ENCODE data around the gene LTB4R. TPM values are rescaled to one million over a fixed set of nuclear protein-coding genes. Genes with fewer than 3 reads are reported as not detected.

LTB4R gene
- total RNA-seq, 2 donors from 2014 or later = 1.9 to 3.0 TPM

GRCh38 chr14:24361326-24361725 lies 50.0 kb downstream of the LTB4R start:
- no peaks in the 10 kb centered on the region for H3K9me3 ChIP-seq
- DNase-seq (ENCODE audit: low spot score) = no peak
- H3K27me3 ChIP-seq = no peaks in the 10 kb centered on the region
- H3K27ac ChIP-seq = no peak overlapping the region
- no peak overlapping the region for H3K4me3 ChIP-seq
- H3K36me3 ChIP-seq = no peaks in the 10 kb centered on the region
- peaks cover 0 to 12% of the 10 kb centered on the region in 2 donors for H3K4me1 ChIP-seq
- TF ChIP-seq, protein P1, sequence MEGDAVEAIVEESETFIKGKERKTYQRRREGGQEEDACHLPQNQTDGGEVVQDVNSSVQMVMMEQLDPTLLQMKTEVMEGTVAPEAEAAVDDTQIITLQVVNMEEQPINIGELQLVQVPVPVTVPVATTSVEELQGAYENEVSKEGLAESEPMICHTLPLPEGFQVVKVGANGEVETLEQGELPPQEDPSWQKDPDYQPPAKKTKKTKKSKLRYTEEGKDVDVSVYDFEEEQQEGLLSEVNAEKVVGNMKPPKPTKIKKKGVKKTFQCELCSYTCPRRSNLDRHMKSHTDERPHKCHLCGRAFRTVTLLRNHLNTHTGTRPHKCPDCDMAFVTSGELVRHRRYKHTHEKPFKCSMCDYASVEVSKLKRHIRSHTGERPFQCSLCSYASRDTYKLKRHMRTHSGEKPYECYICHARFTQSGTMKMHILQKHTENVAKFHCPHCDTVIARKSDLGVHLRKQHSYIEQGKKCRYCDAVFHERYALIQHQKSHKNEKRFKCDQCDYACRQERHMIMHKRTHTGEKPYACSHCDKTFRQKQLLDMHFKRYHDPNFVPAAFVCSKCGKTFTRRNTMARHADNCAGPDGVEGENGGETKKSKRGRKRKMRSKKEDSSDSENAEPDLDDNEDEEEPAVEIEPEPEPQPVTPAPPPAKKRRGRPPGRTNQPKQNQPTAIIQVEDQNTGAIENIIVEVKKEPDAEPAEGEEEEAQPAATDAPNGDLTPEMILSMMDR (IDR thresholded peaks at IDR 0.05) = no peak

DNA sequence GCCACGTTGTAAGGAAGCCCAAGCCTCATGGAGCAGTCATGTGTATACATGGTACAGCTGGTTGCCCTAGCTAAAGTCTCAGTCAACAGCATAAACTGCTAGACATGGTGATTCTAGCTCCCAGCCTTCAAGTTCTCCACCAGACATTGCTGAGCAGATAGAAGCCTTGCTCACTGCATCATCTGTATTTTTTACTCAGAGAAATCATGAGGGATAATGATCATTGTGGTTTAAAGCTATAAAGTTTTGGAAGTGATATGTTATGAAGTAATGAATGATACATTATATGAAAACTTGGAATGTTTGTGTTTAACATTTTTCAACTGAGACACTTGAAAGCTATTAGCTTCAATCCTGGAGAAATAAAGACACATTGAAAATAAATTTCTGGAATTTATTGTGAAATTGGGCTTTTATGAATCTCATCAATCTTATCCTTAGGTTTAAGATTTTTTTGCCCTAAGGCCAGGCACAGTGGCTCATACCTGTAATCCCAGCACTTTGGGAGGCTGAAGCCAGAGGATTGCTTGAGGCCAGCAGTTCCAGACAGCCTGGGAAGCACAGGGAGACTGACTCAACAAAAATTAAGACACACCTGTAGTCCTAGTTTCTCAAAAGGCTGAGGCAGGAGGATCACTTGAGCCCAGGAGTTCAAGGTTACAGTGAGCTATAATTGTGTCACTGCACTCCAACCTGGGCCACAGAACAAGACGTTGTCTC lies 51.1 kb downstream of the LTB4R start:
- DNase-seq (ENCODE audit: low spot score) = no peak
- Histone ChIP-seq H3K27ac (no peak overlapping the region), H3K9me3 (no peaks in the 10 kb centered on the region), H3K36me3 (no peaks in the 10 kb centered on the region), H3K4me1 (peaks cover 0 to 18% of the 10 kb centered on the region in 2 donors), H3K27me3 (no peaks in the 10 kb centered on the region), H3K4me3 (no peak overlapping the region)
- TF ChIP-seq, protein P1 (IDR thresholded peaks at IDR 0.05) = no peak

- TF ChIP-seq, protein P1 (IDR thresholded peaks at IDR 0.05) = no peak
- Histone ChIP-seq H3K27ac (no peak overlapping the region), H3K9me3 (no peaks in the 10 kb centered on the region), H3K4me3 (no peak overlapping the region), H3K36me3 (no peaks in the 10 kb centered on the region), H3K4me1 (peaks cover 0 to 26% of the 10 kb centered on the region in 2 donors), H3K27me3 (peaks cover 0 to 3% of the 10 kb centered on the region in 2 donors)
- no peak for DNase-seq (ENCODE audit: low spot score)
Measured at GRCh38 chr14:24363401-24363800, 52.1 kb downstream of the LTB4R start.

DNA sequence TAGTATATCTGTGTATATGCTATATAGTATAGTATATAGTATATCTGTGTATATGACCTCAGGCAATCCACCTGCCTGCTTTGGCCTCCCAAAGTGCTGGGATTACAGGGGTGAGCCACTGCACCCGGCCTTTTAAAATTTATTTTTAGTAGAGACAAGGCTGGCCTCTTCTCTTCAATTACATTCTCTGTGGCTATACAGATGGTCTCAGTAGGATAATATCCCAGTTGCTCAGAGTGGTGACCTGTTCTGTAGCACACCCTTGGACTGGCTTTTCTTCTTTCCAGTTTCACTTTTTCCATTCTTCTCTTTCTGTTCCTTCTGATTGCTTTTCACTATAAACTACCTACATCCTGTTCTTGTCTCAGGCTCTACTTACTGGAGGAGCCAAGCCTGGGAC lies 53.5 kb downstream of the LTB4R start:
- DNase-seq (ENCODE audit: low spot score) = no peak
- Histone ChIP-seq H3K4me3 (no peak overlapping the region), H3K27ac (peak overlapping the region in 1 of 2 donors; percentile 83), H3K9me3 (no peaks in the 10 kb centered on the region), H3K36me3 (no peaks in the 10 kb centered on the region), H3K4me1 (peaks cover 0 to 39% of the 10 kb centered on the region in 2 donors), H3K27me3 (peaks cover 0 to 4% of the 10 kb centered on the region in 2 donors)
- TF ChIP-seq, protein P1 (IDR thresholded peaks at IDR 0.05) = no peak

- TF ChIP-seq, protein P1 (IDR thresholded peaks at IDR 0.05) = peak; percentile 44 to 89
- Histone ChIP-seq H3K27me3 (peaks cover 0 to 4% of the 10 kb centered on the region in 2 donors), H3K4me3 (peak overlapping the region; percentile 59 to 60), H3K4me1 (peaks cover 0 to 48% of the 10 kb centered on the region in 2 donors), H3K9me3 (no peaks in the 10 kb centered on the region), H3K27ac (peak overlapping the region; percentile 83 to 93), H3K36me3 (no peaks in the 10 kb centered on the region)
- peak; percentile 91 for DNase-seq (ENCODE audit: low spot score)
Measured at GRCh38 chr14:24365600-24366412, 54.5 kb downstream of the LTB4R start.
